ENCODE results near the gene COG6. TPM values are rescaled to one million over a fixed set of nuclear protein-coding genes. Genes with fewer than 3 reads are reported as not detected.
A peak's percentile ranks its signal among the peaks of the same experiment; 100 is the strongest.

The COG6 gene
- total and polyA plus RNA-seq, 10 of the 15 experiments (the other 5 are each of a cell fraction or from before 2014, with no cell fraction given), result 4.5 to 29.8 (median 12.6) TPM

- no peak for TF ChIP-seq TCF12 (IDR thresholded peaks at IDR 0.05; ENCODE audit: low read depth, low read length)
- no peak for TF ChIP-seq NR2C1 (IDR thresholded peaks at IDR 0.05)
- TF ChIP-seq RUNX3 (IDR thresholded peaks at IDR 0.05; ENCODE audit: low read length), result peak; percentile 54; the same call in 1 of the 2 replicates
- TF ChIP-seq TARDBP (IDR thresholded peaks at IDR 0.05; ENCODE audit: borderline replicate concordance), result no peak
- peak; percentile 51; the same call in 1 of the 2 replicates for TF ChIP-seq NFIC (IDR thresholded peaks at IDR 0.05; ENCODE audit: low read depth, low read length)
- no peak for TF ChIP-seq BMI1 (IDR thresholded peaks at IDR 0.05; ENCODE audit: borderline replicate concordance)
- TF ChIP-seq CREM (IDR thresholded peaks at IDR 0.05; ENCODE audit: low read depth), result no peak
- TF ChIP-seq E2F4 (IDR thresholded peaks at IDR 0.05; ENCODE audit: low read depth, low read length), result no peak
- no peak for TF ChIP-seq LARP7 (IDR thresholded peaks at IDR 0.05)
- TF ChIP-seq FOXK2 (IDR thresholded peaks at IDR 0.05), result no peak
- TF ChIP-seq HDAC6 (IDR thresholded peaks at IDR 0.05; ENCODE audit: unreplicated experiment), result no peak
- 0 out of 2 replicates have a peak, but pooled peaks have one; percentile 22 for TF ChIP-seq BCL11A (IDR thresholded peaks at IDR 0.05; ENCODE audit: low read depth, low read length)
Observed at GRCh38 chr13:39776439-39776838, 121.0 kb downstream of the COG6 start (continued).

- 47% methylated on average over 1 of the region's 1 CpG for WGBS (ENCODE audit: insufficient coverage, insufficient replicate concordance, low lambda C conversion rate, missing lambda C conversion rate)
- H3K79me2 ChIP-seq (ENCODE audit: control insufficient read depth, insufficient read depth, low read length), result no peaks in the 10 kb centered on the region
- ChIA-PET SMC1A (ENCODE audit: uncharacterized antibody, unreplicated experiment) (interaction anchor here (0.6 to 1.3 kb wide), 5 partner anchors 9 to 1000 kb away, joined by 3 to 4 read pairs (median 3); no protein-coding TSS in a partner anchor), RAD21 (ENCODE audit: unreplicated experiment) (interaction anchor here (1.0 kb wide), 2 partner anchors 91 to 906 kb away, joined by 3 read pairs; no protein-coding TSS in a partner anchor), CTCF (interaction anchor here (0.9 to 1.8 kb wide), 5 partner anchors 9 to 906 kb away, joined by 3 to 9 read pairs (median 4); no protein-coding TSS in a partner anchor), POLR2A (no interaction called here)
- TF ChIP-seq MTA2 (IDR thresholded peaks at IDR 0.05; ENCODE audit: low read depth) (peak; percentile 39; the same call in 1 of the 2 replicates), IRF4 (IDR thresholded peaks at IDR 0.05; ENCODE audit: low read depth, low read length) (no peak)
- intact Hi-C loops (cut with micrococcal nuclease; ENCODE audit: unreplicated experiment), result loop anchor here (5.0 kb wide), 1 partner anchor 905 kb away; no protein-coding TSS in a partner anchor
- H3K36me3 ChIP-seq (ENCODE audit: control insufficient read depth in 2 of 2, insufficient read depth in 2 of 2, low read length in 1 of 2), result no peaks in the 10 kb centered on the region
- H3K4me3 ChIP-seq, result no peak overlapping the region
- in situ Hi-C loops (cut with MboI), result loop anchor here (10.0 kb wide), 1 partner anchor 908 kb away; no protein-coding TSS in a partner anchor
- no peaks in the 10 kb centered on the region for H3K27me3 ChIP-seq (replicated peaks in 1 of 2; ENCODE audit: control insufficient read depth in 2 of 2, insufficient read depth in 2 of 2, low read length in 1 of 2)
- H2AFZ ChIP-seq (ENCODE audit: control insufficient read depth, low read depth, low read length), result no peak overlapping the region
- FAIRE-seq (no peak), DNase-seq (ENCODE audit: low read depth, low spot score) (no peak), ATAC-seq (peak; percentile 52)
- H3K9me3 ChIP-seq (replicated peaks; ENCODE audit: control insufficient read depth, insufficient read depth, low read length), result no peaks in the 10 kb centered on the region; the same call in 2 of the 3 replicates
- H3K27ac ChIP-seq (ENCODE audit: control insufficient read depth, insufficient read depth), result no peak overlapping the region
- BruUV-seq (replicated peaks), result no TSS peak
- no peaks in the 10 kb centered on the region for H3K4me1 ChIP-seq (ENCODE audit: control insufficient read depth, insufficient read depth, low read length)
- no peaks in the 10 kb centered on the region for H4K20me1 ChIP-seq (ENCODE audit: control insufficient read depth, insufficient read depth)
- no peak overlapping the region for H3K4me2 ChIP-seq (ENCODE audit: control insufficient read depth, insufficient read depth)
- no peak overlapping the region for H3K9ac ChIP-seq (ENCODE audit: control insufficient read depth, insufficient read depth, low read length)
Observed at GRCh38 chr13:39777021-39777420, 121.6 kb downstream of the COG6 start.

All from GM12878 (cell line).